CD4-positive, alpha-beta T cell treated with Interferon gamma for 1 hour (primary cell): ENCODE data around the gene PDGFRA.

Experiments
- DNase-seq: peaks from one replicate; pipeline ENCODE4 v3.0.0-alpha.2; 2020

PDGFRA gene

GRCh38 chr4:54228961-54229501, at the start of gene PDGFRA:
Gene PDGFRA (plus strand): TSS chr4:54229293. CDS start chr4:54258769, 29,476 bp downstream.
- no peak for DNase-seq

DNA sequence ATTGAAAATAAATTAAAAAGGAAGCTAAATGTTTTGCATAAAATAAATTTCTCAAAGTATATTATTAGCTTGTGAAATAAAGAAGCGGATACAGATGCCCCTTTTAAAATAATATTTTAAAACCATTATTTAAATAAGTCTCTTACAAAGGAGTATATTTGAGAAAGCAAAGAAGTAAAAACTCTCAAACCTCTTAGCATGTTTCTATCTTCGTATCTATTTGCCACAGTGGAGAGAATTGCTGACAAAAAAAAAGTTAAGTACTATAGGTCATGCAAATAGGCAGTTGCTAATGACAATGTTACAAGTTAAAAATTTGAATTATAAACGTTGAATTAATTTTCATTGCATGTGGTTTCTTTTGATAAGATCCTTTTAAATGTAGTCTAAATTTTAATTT, 44.5 kb upstream of the PDGFRA start:
- no peak for DNase-seq

DNA sequence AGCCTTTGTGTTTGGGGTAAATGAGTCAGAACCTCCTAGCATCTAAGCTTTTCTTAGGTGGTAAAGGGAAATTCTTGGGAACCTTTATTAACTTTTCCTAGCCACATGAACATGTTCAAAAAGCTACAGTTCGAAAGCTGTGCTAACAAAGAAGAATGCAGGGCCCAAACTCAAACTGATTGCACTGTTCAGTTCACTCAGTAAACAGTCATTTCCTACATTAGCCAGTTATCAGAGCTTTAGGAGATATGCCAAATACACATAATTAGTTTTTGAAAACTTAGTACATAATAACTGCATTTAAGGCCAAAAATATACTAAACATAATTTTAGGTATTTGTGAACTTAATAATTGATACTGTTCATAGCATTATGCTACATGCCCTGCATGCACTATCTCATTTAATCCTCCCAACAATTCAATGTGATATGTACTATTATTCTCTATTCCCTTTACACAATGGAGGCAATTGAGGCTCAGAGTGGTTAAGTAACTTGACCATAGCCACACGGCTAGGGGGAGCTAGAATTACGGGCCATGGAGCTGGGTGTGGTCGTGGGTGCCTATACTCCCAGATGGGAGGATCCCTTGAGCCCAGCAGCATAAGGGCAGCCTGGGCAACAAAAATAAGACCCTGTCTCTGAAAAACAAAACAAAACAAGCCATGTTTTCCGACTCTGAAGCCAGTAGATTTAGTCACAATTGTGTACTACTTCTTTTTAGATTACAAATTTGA, 43.9 kb upstream of the PDGFRA start:
- DNase-seq: no peak

DNA sequence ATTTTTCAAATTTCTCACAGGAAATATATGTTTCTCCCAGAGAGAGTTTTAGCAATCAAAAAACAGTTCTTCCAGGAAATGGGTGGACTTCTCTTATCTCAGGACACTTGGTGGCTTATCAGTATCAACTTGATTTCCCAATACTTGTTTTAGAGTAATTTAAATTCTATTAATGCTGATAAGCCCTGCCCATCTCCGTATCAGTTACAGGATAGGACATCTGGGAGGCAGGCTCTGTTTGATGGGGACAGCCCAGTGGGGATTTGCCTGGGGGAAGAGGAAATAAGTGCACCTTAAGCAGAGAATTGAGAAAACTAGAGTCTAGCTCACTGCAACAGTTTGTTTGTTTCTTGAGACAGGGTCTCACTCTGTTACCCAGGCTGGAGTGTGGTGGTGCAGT, 43.2 kb upstream of the PDGFRA start:
- DNase-seq: no peak

DNA sequence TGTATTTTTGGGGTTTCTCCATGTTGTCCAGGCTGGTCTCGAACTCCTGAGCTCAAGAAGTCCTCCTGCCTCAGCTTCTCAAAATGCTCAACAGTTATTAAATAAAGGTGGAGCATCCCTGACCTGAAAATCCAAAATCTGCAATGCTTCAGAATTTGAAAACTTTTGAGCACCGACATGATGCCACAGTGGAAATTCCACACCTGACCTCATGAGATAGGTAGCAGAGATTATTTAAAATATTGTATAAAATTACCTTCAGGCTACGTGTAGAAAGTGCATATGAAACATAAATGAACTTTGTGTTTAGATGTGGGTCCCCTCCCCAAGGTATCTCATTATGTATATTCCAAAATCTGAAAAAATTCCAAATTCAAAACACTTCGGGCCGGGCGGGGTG, 42.7 kb upstream of the PDGFRA start:
- DNase-seq: no peak

GRCh38 chr4:54187148-54187547, 41.9 kb upstream of the PDGFRA start:
- DNase-seq: no peak

- DNase-seq: no peak
These were observed 40.0 kb upstream of the PDGFRA start for GRCh38 chr4:54189140-54189539.

DNA sequence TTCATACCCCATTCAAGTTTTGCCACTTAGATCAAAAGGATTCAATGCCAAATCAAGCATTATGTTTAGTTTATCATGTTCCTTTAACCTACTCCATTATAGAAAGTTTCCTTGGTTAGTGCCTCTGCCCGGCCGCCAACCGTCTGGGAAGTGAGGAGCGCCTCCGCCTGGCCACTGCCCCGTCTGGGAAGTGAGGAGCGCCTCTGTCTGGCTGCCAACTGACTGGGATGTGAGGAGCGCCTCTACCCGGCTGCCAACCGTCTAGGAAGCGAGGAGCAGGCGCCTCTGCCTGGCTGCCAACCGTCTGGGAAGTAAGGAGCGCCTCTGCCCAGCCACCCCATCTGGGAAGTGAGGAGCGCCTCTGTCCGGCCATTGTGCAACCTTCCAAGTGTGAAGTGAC, 36.3 kb upstream of the PDGFRA start:
- DNase-seq: no peak

- no peak for DNase-seq
These were observed 31.2 kb upstream of the PDGFRA start for GRCh38 chr4:54197926-54198325.

- DNase-seq: no peak
These were observed 29.2 kb upstream of the PDGFRA start for GRCh38 chr4:54199919-54200318.

- no peak for DNase-seq
These were observed 19.5 kb upstream of the PDGFRA start for GRCh38 chr4:54209617-54210016.

DNA sequence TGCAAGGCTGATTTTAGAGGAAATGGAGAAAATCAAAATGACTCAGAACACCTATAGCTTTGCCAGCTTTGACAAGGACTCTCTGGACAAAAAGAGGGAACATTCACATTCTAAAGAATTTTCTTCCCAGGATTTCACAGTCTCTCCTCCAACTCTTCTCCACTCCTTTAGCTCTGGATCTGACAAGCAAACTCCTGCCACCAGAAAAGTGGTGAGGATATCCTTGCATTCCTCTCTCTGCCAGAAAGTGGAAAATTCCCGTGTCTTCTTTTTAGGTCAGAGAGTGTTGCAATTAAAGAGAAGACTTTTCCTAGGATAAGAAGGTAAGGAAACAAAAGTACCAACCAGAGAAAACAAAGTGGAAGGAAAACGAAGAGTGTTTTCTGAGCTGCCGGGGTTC, 16.1 kb upstream of the PDGFRA start:
- DNase-seq: no peak

DNA sequence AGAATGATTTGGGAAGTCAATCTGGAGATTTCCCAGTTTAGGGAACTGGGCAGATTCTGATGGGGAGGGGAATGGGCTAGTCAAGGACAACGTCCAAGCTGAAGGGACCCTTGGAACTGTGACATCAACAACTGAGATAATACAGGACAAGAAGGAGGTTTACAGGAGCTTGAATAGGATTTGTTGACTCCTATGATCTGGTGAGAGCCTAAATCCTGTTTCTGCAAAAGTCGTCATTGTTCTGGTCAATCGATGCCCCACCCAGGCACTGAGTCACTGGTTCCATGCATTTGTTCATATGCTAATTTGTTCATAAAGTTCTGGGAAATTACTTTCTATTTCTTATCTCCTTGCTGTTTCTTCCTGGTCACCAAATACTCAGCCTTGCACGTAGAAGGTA, 15.3 kb upstream of the PDGFRA start:
- no peak for DNase-seq

DNA sequence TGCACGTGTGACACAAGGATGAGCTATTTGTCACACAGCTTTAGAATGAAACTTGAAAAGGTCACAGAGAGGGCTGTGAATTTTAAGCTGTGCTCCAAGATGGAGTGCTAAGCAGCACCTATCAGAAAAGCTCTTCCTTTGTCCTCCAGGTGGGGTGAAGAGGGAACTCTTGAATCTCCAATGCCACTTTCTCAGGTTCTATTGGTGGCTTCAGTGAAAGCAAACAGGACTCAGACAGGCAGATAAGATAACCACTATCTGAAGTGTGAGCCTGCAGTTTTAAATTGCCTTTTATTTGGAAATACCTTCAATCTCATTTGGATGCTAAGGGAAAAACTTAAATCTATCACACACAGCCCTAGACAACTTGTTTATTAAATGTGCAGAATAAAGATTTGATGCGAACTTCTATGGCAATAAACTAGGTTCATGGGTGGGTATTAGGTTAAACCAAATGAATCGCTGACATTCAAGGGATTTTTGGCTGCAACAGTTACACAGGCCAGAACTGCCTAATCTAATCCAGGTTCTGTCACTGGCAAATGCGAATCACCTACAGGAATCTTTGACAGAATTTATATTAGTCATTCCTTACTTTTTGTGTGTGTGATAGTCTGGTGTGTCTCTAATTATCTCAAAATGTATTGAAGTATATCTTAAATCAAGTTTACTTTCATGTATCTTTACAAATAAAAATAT, 13.6 kb upstream of the PDGFRA start:
- DNase-seq: no peak

- peak; percentile 44 for DNase-seq
These were observed 11.2 kb upstream of the PDGFRA start for GRCh38 chr4:54217642-54218495.

- no peak for DNase-seq
These were observed 10.4 kb upstream of the PDGFRA start for GRCh38 chr4:54218736-54219135.

DNA sequence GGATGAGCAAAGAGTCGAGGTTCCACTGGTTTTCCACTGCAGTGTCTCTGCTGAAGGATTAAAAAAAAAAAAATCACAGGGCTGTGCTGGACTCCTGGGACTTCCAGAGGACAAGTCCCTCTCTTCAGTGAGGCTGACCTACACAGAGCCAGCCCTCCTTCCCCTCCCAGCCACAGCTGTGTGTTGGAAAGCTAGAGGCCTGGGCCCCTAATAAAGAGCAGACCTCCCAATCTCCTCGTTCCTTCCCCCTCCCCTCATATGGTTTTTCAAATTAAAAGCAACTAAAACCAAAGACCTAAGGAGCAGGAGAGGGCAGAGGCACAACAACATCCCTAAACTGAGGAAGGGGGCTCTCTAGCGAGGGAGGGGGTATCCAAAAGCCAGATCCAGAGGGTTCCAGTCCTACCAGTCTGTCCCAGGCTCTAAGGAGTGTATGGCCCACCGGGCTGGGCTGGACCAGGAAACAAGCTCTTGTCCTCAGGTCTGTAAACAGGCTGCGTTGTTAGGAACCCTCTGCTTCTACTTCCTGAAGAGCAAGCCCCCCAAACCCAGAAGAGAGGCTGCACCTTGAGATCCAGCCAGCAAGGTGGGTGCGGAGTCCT, 4.0 kb upstream of the PDGFRA start:
- no peak for DNase-seq

DNA sequence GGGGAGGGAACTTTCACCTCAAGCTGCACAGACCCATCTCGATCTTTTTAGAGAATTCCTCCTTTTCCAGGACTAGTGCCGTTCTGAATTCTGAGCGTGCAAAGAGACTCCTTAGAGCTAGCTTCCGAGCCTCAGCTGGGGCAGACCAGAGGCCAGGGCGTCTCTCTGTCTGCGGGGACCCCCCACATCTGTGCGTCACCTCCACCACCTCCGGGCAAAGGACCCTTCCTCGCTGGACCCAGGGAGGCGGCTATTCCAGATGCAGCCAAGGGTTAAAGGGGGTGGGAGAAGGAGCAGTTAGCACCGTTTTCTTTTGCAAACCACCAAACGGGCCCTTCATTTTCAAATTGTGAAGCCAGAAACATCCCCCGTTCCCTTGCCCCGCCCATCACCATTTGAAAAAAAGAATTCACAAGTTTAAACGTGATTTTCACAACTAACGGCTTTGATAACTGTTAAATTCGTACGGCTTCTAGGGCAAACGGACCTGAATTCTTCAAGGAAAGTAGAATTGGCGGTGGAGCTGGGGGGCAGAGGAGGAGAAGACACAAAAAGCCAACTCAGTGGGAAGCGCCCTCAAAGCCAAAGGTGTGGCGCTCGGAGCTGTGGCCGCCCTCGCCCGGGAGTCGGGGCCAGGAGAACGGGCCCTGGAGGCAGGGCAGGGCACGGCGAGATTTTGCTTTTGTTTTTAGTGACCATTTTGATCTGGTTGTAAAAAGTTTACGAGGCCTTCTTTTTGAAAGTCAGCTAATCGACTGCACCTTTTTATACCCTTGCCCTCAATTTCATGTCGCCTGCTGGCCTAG, 3.3 kb upstream of the PDGFRA start:
- no peak for DNase-seq

- no peak for DNase-seq
These were observed 2.5 kb upstream of the PDGFRA start for GRCh38 chr4:54226404-54227255.

- no peak for DNase-seq
These were observed 1.6 kb upstream of the PDGFRA start for GRCh38 chr4:54227256-54228055.
